Stimulated activated CD4-positive, alpha-beta T cell treated with anti-CD3 and anti-CD28 coated beads, Interleukin-2, amount 100 ng/mL, for 24 hours (primary cell): ENCODE results near the gene ARHGAP4.

Experiments used
- DNase-seq, 2 donors: peaks; one replicate each; pipeline ENCODE4 v3.0.0-alpha.2; 2020

ARHGAP4 gene

GRCh38 chrX:153925387-153925738, 701 bp downstream of the ARHGAP4 start:
- DNase-seq, result no peak

- DNase-seq, result no peak
Observed at GRCh38 chrX:153924149-153924861, 1.8 kb downstream of the ARHGAP4 start.

GRCh38 chrX:153922932-153923857, 2.9 kb downstream of the ARHGAP4 start:
- no peak for DNase-seq

- DNase-seq, result no peak
Observed at GRCh38 chrX:153921511-153922446, 4.3 kb downstream of the ARHGAP4 start.

- DNase-seq, result no peak
Observed at GRCh38 chrX:153921070-153921469, 5.0 kb downstream of the ARHGAP4 start.

- DNase-seq, result no peak
Observed at GRCh38 chrX:153920546-153920945, 5.5 kb downstream of the ARHGAP4 start.

GRCh38 chrX:153919281-153919680, 6.8 kb downstream of the ARHGAP4 start:
- DNase-seq, result no peak

GRCh38 chrX:153917869-153918268, 8.2 kb downstream of the ARHGAP4 start:
- no peak for DNase-seq

GRCh38 chrX:153913701-153914100, 12.4 kb downstream of the ARHGAP4 start:
- DNase-seq, result no peak

GRCh38 chrX:153913211-153913610, 12.9 kb downstream of the ARHGAP4 start:
- DNase-seq, result no peak

GRCh38 chrX:153911798-153912197, 14.3 kb downstream of the ARHGAP4 start:
- DNase-seq, result no peak

GRCh38 chrX:153910446-153910845, 15.6 kb downstream of the ARHGAP4 start:
- DNase-seq, result no peak

- no peak for DNase-seq
Observed at GRCh38 chrX:153909980-153910360, 16.1 kb downstream of the ARHGAP4 start.

- no peak for DNase-seq
Observed at GRCh38 chrX:153909024-153909979, 16.8 kb downstream of the ARHGAP4 start.

- no peak for DNase-seq
Observed at GRCh38 chrX:153908219-153908860, 17.7 kb downstream of the ARHGAP4 start.

- DNase-seq, result no peak
Observed at GRCh38 chrX:153907456-153907855, 18.6 kb downstream of the ARHGAP4 start.

- no peak for DNase-seq
Observed at GRCh38 chrX:153906126-153906917, 19.7 kb downstream of the ARHGAP4 start.

GRCh38 chrX:153905481-153906095, 20.5 kb downstream of the ARHGAP4 start:
- DNase-seq, result no peak

- no peak for DNase-seq
Observed at GRCh38 chrX:153903991-153904957, 21.8 kb downstream of the ARHGAP4 start, which contains the start of gene AVPR2. TSS of gene AVPR2 (plus strand) at chrX:153904673. CDS start at chrX:153905146, 473 bp downstream.
